Testis (tissue), 3 donors: Measurements from ENCODE around the gene DYNAP. TPM values are rescaled to one million over a fixed set of nuclear protein-coding genes. Genes with fewer than 3 reads are reported as not detected.

Experiments used
- DNase-seq: peaks from one replicate; pipeline ENCODE4 v3.0.0-alpha.2; 2019
- H3K27ac ChIP-seq, 2 donors: fragments of 200-600 bp; sonication (generic); one replicate each; pipeline ENCODE4 v1.5.1; 2019
- H3K27me3 ChIP-seq: fragments of 200-600 bp; sonication (generic); one replicate; pipeline ENCODE4 v1.5.1; 2019
- H3K36me3 ChIP-seq: fragments of 200-600 bp; sonication (generic); one replicate; pipeline ENCODE4 v1.5.1; 2017; ENCODE audit warnings: low read depth; ENCODE audit errors: missing control alignments
- H3K4me1 ChIP-seq: fragments of 200-600 bp; sonication (generic); one replicate; pipeline ENCODE4 v1.5.1; 2019
- H3K4me3 ChIP-seq, 2 donors: fragments of 200-600 bp; sonication (generic); one replicate each; pipeline ENCODE4 v1.5.1; 2017 to 2019
- H3K9me3 ChIP-seq: fragments of 200-600 bp; sonication (generic); one replicate; pipeline ENCODE4 v1.5.1; 2017
- CTCF ChIP-seq, 3 experiments: fragments of 450-650 bp in 2 of 3; fragments of 200-600 bp in 1 of 3; sonication (generic) in 1 of 3; IDR thresholded peaks; one replicate each; pipeline ENCODE4 v1.5.1; 2016 to 2019; ENCODE audit warnings: antibody characterized with exemption in 3 of 3, mild to moderate bottlenecking in 2 of 3, moderate library complexity in 1 of 3
- POLR2A ChIP-seq: fragments of 450-650 bp; IDR thresholded peaks from one replicate; pipeline ENCODE4 v1.6.1; 2017; ENCODE audit warnings: antibody characterized with exemption, mild to moderate bottlenecking, moderate library complexity
- WGBS, 2 donors: methylation state at CpG; one replicate each; pipeline ENCODE4 v1.1.5; 2018; 5-methylcytosine and 5-hydroxymethylcytosine counted together
- intact Hi-C: fragments of 100-400 bp; cut with DNase I; formaldehyde crosslinking; loops from one replicate; pipeline ENCODE4 v1.15.1; 2023; ENCODE audit warnings: low total_unique reads
- polyA plus RNA-seq: library from polyadenylated mRNA; stranded (reverse); fragments of 350-450 nt; fragmentation: Illumina TruSeq; extraction: RNeasy Lipid Tissue Mini Kit (QIAGEN cat#74804); gene quantifications from one replicate; pipeline ENCODE4 v1.2.3, GENCODE V29; 2014; ENCODE audit warnings: low read depth, low replicate concordance; ENCODE audit not compliant: insufficient read depth
- total RNA-seq, 2 donors: library from RNA; depleted of rRNA; stranded (reverse); fragments of >200 nt; gene quantifications; one replicate each; pipeline ENCODE4 v1.2.3, GENCODE V29; 2016

The DYNAP gene
- total and polyA plus RNA-seq, 3 donors from 2014 or later, result 0.24 TPM; not detected in 2

GRCh38 chr18:54585743-54586142 is 5.3 kb upstream of the DYNAP start:
- 85% methylated on average over 6 of the region's 6 CpGs for WGBS, 2 donors
- no peaks in the 10 kb centered on the region for H3K36me3 ChIP-seq
- intact Hi-C loops, result no loop called here
- DNase-seq, result no peak
- TF ChIP-seq CTCF (IDR thresholded peaks at IDR 0.05), result no peak
- no peak for TF ChIP-seq POLR2A
- no peaks in the 10 kb centered on the region for H3K4me1 ChIP-seq
- H3K27ac ChIP-seq, result no peak overlapping the region
- no peaks in the 10 kb centered on the region for H3K9me3 ChIP-seq
- H3K4me3 ChIP-seq, result no peak overlapping the region
- no peaks in the 10 kb centered on the region for H3K27me3 ChIP-seq

- Histone ChIP-seq H3K4me3 (no peak overlapping the region), H3K27me3 (no peaks in the 10 kb centered on the region), H3K9me3 (no peaks in the 10 kb centered on the region), H3K4me1 (no peaks in the 10 kb centered on the region), H3K36me3 (no peaks in the 10 kb centered on the region), H3K27ac (no peak overlapping the region)
- no peak for DNase-seq
- WGBS, 2 donors, result 86 to 91% methylated on average over 6 of the region's 6 CpGs
- TF ChIP-seq CTCF (IDR thresholded peaks at IDR 0.05) (no peak), POLR2A (no peak)
- intact Hi-C loops, result no loop called here
Measured at GRCh38 chr18:54604211-54604610, 13.2 kb downstream of the DYNAP start.

- DNase-seq, result no peak
- TF ChIP-seq CTCF (IDR thresholded peaks at IDR 0.05) (no peak), POLR2A (no peak)
- WGBS, 2 donors, result 89 to 92% methylated on average over 9 of the region's 9 CpGs
- Histone ChIP-seq H3K27ac (no peak overlapping the region), H3K9me3 (no peaks in the 10 kb centered on the region), H3K27me3 (no peaks in the 10 kb centered on the region), H3K4me3 (no peak overlapping the region), H3K4me1 (no peaks in the 10 kb centered on the region), H3K36me3 (no peaks in the 10 kb centered on the region)
- intact Hi-C loops, result no loop called here
Measured at GRCh38 chr18:54606835-54607212, 15.8 kb downstream of the DYNAP start.

- Histone ChIP-seq H3K27ac (no peak overlapping the region), H3K27me3 (no peaks in the 10 kb centered on the region), H3K4me3 (no peak overlapping the region), H3K36me3 (no peaks in the 10 kb centered on the region), H3K9me3 (no peaks in the 10 kb centered on the region), H3K4me1 (no peaks in the 10 kb centered on the region)
- no peak for DNase-seq
- intact Hi-C loops, result no loop called here
- WGBS, 2 donors, result 83 to 92% methylated on average over 11 of the region's 11 CpGs
- no peak for TF ChIP-seq CTCF (IDR thresholded peaks at IDR 0.05)
Measured at GRCh38 chr18:54607213-54608027, 16.4 kb downstream of the DYNAP start.
